Lower leg skin (tissue), 3 donors: ENCODE measurements around the gene PCDHGA7.

Experiments used
- CTCF ChIP-seq, 3 donors: fragments of 450-650 bp; IDR thresholded peaks; one replicate each; pipeline ENCODE4 v1.5.1; 2016; ENCODE audit warnings: antibody characterized with exemption in 3 of 3, mild to moderate bottlenecking in 3 of 3, moderate library complexity in 2 of 3
- POLR2A ChIP-seq, 2 donors: fragments of 450-650 bp; IDR thresholded peaks; one replicate each; pipeline ENCODE4 v1.6.1; 2016 to 2017; ENCODE audit warnings: antibody characterized with exemption in 2 of 2, mild to moderate bottlenecking in 1 of 2, moderate library complexity in 1 of 2

- TF ChIP-seq POLR2A (IDR thresholded peaks at IDR 0.05) = no peak
- TF ChIP-seq CTCF (IDR thresholded peaks at IDR 0.05) = no peak
Observed at GRCh38 chr5:141382469-141383294, at the start of gene PCDHGA7.
